ENCODE measurements around the gene DDX41. TPM values are rescaled to one million over a fixed set of nuclear protein-coding genes. Genes with fewer than 3 reads are reported as not detected.

The DDX41 gene
- total and polyA plus RNA-seq, 2 of the 13 experiments (the other 11 are each of a cell fraction or from before 2014, with no cell fraction given): 62.8 to 105 TPM

DNA sequence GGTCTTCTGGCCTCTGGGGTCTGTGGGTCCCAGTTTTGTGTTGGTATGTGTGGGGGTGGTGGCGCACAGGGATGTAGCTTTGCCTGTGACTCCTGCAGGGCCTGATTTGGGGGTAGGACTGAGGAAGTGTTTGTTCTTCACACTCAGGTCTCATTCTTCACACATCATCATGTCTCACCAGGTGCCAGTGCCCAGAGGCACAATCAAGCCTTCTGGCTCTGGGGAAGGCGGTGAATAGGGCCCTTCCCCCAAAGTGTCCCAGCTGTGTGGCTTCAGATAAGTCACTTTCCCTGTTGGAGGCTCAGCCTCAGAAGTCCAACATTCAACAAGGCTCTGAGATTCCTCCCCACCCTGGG is 48.5 kb downstream of the DDX41 start (continued):
- TF ChIP-seq, protein P1, sequence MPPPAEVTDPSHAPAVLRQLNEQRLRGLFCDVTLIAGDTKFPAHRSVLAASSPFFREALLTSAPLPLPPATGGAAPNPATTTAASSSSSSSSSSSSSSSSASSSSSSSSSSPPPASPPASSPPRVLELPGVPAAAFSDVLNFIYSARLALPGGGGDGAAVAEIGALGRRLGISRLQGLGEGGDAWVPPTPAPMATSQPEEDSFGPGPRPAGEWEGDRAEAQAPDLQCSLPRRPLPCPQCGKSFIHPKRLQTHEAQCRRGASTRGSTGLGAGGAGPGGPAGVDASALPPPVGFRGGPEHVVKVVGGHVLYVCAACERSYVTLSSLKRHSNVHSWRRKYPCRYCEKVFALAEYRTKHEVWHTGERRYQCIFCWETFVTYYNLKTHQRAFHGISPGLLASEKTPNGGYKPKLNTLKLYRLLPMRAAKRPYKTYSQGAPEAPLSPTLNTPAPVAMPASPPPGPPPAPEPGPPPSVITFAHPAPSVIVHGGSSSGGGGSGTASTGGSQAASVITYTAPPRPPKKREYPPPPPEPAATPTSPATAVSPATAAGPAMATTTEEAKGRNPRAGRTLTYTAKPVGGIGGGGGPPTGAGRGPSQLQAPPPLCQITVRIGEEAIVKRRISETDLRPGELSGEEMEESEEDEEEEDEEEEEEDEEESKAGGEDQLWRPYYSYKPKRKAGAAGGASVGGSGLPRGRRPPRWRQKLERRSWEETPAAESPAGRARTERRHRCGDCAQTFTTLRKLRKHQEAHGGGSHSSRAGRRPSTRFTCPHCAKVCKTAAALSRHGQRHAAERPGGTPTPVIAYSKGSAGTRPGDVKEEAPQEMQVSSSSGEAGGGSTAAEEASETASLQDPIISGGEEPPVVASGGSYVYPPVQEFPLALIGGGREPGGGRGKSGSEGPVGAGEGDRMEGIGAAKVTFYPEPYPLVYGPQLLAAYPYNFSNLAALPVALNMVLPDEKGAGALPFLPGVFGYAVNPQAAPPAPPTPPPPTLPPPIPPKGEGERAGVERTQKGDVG (CRISPR knock-in tag; IDR thresholded peaks at IDR 0.05; ENCODE audit: borderline replicate concordance): no peak
- TF ChIP-seq ZNF839 (CRISPR knock-in tag; IDR thresholded peaks at IDR 0.05; ENCODE audit: borderline replicate concordance) (no peak), ZEB1 (IDR thresholded peaks at IDR 0.05; ENCODE audit: insufficient replicate concordance, low read depth) (no peak), ZSCAN12 (CRISPR knock-in tag; IDR thresholded peaks at IDR 0.05) (no peak), ZC3H4 (CRISPR knock-in tag; IDR thresholded peaks at IDR 0.05; ENCODE audit: borderline replicate concordance) (no peak), SRY (CRISPR knock-in tag; IDR thresholded peaks at IDR 0.05) (no peak), ZFP1 (CRISPR knock-in tag; IDR thresholded peaks at IDR 0.05) (no peak)
- TF ChIP-seq, protein P2, sequence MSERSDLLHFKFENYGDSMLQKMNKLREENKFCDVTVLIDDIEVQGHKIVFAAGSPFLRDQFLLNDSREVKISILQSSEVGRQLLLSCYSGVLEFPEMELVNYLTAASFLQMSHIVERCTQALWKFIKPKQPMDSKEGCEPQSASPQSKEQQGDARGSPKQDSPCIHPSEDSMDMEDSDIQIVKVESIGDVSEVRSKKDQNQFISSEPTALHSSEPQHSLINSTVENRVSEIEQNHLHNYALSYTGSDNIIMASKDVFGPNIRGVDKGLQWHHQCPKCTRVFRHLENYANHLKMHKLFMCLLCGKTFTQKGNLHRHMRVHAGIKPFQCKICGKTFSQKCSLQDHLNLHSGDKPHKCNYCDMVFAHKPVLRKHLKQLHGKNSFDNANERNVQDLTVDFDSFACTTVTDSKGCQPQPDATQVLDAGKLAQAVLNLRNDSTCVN (CRISPR knock-in tag; IDR thresholded peaks at IDR 0.05; ENCODE audit: borderline replicate concordance): no peak
- TF ChIP-seq, protein P3, sequence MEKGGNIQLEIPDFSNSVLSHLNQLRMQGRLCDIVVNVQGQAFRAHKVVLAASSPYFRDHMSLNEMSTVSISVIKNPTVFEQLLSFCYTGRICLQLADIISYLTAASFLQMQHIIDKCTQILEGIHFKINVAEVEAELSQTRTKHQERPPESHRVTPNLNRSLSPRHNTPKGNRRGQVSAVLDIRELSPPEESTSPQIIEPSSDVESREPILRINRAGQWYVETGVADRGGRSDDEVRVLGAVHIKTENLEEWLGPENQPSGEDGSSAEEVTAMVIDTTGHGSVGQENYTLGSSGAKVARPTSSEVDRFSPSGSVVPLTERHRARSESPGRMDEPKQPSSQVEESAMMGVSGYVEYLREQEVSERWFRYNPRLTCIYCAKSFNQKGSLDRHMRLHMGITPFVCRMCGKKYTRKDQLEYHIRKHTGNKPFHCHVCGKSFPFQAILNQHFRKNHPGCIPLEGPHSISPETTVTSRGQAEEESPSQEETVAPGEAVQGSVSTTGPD (CRISPR knock-in tag; IDR thresholded peaks at IDR 0.05): no peak

Data from HepG2 (cell line).